ENCODE measurements around the gene CACFD1. TPM values are rescaled to one million over a fixed set of nuclear protein-coding genes. Genes with fewer than 3 reads are reported as not detected.

CACFD1 gene
- total and polyA plus RNA-seq, 11 donors: 8.0 to 21.9 (median 11.6) TPM

DNA sequence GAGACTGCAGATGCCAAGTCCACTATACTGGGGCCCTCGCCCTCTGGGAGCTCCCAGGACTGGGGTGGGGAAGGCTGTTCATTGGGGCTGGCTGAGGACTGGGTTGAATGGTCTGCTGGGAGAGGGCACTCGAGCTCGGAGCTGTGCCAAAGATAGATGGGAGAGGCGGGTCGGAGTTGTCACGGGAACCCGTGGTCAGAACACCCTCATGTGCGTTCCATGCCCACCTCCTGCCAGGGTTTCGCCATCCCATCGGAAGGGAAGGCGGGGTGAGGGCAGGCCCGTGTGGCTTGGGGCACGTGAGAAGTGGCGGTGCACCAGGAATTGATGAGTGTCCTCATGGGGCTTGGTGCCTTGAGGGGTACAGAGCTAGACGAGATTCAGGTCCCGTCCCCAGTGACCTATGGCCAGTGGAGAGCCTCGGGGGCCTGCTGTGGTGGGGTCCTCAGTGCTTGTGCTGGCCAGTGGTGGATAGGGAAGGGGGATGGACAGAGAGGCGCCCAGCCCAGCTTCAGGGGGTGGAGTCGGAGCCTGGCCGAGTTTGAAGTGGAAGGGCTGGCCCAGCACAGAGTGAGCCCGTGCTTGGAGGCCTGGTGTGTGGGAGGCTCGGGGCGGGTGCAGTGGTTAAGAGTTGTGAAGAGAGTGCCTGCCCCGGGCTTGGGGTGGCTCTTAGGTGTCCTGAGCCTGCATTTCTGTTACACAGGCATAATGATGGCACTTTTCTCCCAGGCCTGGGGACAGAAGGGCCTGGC is 4.3 kb downstream of the CACFD1 start:
- 82 to 85% (median 83%) methylated on average over 24 of the region's 24 CpGs for WGBS, 4 donors
- H3K36me3 ChIP-seq: peaks cover 0 to 23% (median 3%) of the 10 kb centered on the region in 9 donors
- no peak for ATAC-seq
- no peaks in the 10 kb centered on the region for H3K9me3 ChIP-seq
- H3K27ac ChIP-seq: no peak overlapping the region
- H3K4me1 ChIP-seq: peaks cover 0 to 16% (median 10%) of the 10 kb centered on the region in 12 donors
- no peak overlapping the region for H3K4me3 ChIP-seq
- no peaks in the 10 kb centered on the region for H3K27me3 ChIP-seq
- DNase-seq: no peak
- no peak for TF ChIP-seq POLR2A (IDR thresholded peaks at IDR 0.05)
- TF ChIP-seq, protein P1, sequence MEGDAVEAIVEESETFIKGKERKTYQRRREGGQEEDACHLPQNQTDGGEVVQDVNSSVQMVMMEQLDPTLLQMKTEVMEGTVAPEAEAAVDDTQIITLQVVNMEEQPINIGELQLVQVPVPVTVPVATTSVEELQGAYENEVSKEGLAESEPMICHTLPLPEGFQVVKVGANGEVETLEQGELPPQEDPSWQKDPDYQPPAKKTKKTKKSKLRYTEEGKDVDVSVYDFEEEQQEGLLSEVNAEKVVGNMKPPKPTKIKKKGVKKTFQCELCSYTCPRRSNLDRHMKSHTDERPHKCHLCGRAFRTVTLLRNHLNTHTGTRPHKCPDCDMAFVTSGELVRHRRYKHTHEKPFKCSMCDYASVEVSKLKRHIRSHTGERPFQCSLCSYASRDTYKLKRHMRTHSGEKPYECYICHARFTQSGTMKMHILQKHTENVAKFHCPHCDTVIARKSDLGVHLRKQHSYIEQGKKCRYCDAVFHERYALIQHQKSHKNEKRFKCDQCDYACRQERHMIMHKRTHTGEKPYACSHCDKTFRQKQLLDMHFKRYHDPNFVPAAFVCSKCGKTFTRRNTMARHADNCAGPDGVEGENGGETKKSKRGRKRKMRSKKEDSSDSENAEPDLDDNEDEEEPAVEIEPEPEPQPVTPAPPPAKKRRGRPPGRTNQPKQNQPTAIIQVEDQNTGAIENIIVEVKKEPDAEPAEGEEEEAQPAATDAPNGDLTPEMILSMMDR (IDR thresholded peaks at IDR 0.05): no peak
- intact Hi-C loops (cut with DNase I): loop anchor here in 1 of 10 donors (10.0 kb wide), 1 partner anchor 49 kb away; the partner anchor contains the start of gene REXO4

DNA sequence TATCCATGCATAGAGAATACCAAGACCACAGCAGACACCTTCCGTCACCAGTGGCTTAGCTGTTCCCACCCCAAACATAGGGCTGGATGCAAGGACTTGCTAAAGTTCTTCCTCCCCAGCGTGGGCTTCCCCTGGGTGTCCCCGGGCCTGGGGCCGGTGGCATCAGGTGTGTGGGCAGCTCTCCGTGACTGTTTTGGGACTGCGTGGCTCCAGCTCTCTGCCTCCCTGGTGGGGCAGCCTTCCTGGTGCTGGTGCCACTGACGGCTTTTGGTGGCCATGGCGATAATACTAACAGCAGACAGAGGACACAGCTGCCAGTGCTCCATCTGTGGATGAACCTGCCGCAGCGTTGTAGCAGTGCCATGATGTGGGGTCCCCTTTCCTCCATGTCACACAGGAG is 4.9 kb downstream of the CACFD1 start:
- no peak overlapping the region for H3K4me3 ChIP-seq
- DNase-seq (no peak), ATAC-seq (no peak)
- intact Hi-C loops (cut with DNase I): loop anchor here in 1 of 10 donors (10.0 kb wide), 1 partner anchor 50 kb away; the partner anchor contains the start of gene REXO4
- H3K27ac ChIP-seq: no peak overlapping the region
- H3K9me3 ChIP-seq: no peaks in the 10 kb centered on the region
- 93 to 100% (median 96%) methylated on average over 4 to 10 of the region's 10 CpGs for WGBS, 4 donors
- no peaks in the 10 kb centered on the region for H3K27me3 ChIP-seq
- no peak for TF ChIP-seq POLR2A (IDR thresholded peaks at IDR 0.05)
- TF ChIP-seq, protein P1 (IDR thresholded peaks at IDR 0.05): no peak
- H3K36me3 ChIP-seq: peaks cover 0 to 28% (median 3%) of the 10 kb centered on the region in 9 donors
- H3K4me1 ChIP-seq: peaks cover 0 to 13% (median 7%) of the 10 kb centered on the region in 12 donors

DNA sequence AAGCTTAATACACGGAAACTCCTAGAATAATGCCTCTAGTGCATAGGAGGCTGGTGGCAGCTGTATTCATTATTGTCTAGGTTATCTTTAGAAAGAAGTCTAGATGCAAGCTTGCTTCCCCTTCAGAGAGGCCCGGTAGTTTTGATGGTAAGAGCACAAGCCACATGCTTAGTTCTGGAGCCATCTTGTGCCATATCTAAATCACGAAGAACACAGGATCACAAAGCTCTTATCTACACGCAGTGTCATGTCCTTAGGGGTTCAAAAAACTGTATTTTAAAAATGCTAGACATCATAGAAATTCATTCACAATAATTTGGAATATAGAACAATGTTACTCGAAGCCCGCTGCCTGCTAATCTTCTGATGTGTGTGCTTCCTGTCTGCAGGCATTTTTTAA is 6.2 kb downstream of the CACFD1 start:
- no peak for TF ChIP-seq POLR2A (IDR thresholded peaks at IDR 0.05)
- TF ChIP-seq, protein P1 (IDR thresholded peaks at IDR 0.05): no peak
- DNase-seq (no peak), ATAC-seq (no peak)
- 73 to 84% (median 75%) methylated on average over 6 of the region's 6 CpGs for WGBS, 4 donors
- Histone ChIP-seq H3K27ac (no peak overlapping the region), H3K27me3 (no peaks in the 10 kb centered on the region), H3K9me3 (no peaks in the 10 kb centered on the region), H3K36me3 (peaks cover 0 to 28% (median 3%) of the 10 kb centered on the region in 9 donors), H3K4me1 (peaks cover 0 to 5% (median 1%) of the 10 kb centered on the region in 12 donors), H3K4me3 (no peak overlapping the region)
- intact Hi-C loops (cut with DNase I): loop anchor here in 1 of 10 donors (10.0 kb wide), 1 partner anchor 51 kb away; the partner anchor contains the start of gene REXO4

DNA sequence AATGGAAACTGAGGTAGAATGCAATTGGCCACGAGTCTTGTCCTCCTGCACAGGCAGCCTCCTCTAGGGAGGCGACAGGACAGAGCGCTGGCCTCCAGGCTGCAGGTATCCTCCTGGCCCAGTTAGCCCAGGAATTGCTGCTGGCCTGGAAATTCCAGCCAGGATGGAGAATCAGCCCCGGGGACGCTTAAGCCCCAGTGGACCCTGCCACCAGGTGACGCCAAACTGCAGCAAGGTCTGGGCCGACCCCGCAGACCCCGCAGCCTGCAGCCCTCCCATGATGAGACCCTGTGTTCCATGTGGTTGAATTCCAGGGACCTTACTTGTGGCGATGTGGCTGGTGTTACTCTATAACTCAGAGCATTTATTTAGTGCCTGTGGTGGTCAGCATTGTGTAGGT is 7.3 kb downstream of the CACFD1 start:
- DNase-seq: no peak
- Histone ChIP-seq H3K27ac (no peak overlapping the region), H3K4me1 (peaks cover 0 to 10% (median 0%) of the 10 kb centered on the region in 12 donors), H3K36me3 (peaks cover 0 to 28% (median 8%) of the 10 kb centered on the region in 9 donors), H3K9me3 (no peaks in the 10 kb centered on the region), H3K27me3 (no peaks in the 10 kb centered on the region), H3K4me3 (no peak overlapping the region)
- TF ChIP-seq POLR2A (IDR thresholded peaks at IDR 0.05): no peak
- TF ChIP-seq, protein P1 (IDR thresholded peaks at IDR 0.05): no peak
- intact Hi-C loops (cut with DNase I): loop anchor here in 1 of 10 donors (10.0 kb wide), 1 partner anchor 52 kb away; the partner anchor contains the start of gene REXO4
- WGBS, 4 donors: 85 to 90% (median 87%) methylated on average over 10 of the region's 10 CpGs
- ATAC-seq: no peak

Data from heart left ventricle (tissue), 16 donors.